DMS114 treated with DMSO at 0.1 percent for 48 hours (cell line): Measurements from ENCODE around the gene MUL1.

ENCODE experiments used
- DNase-seq: peaks from one replicate; lab custom pipeline; 2025; ENCODE audit not compliant: unreplicated experiment; lab: John Stamatoyannopoulos, UW

Gene MUL1

GRCh38 chr1:20486457-20487235 is 21.3 kb downstream of the MUL1 start:
- no peak for DNase-seq

GRCh38 chr1:20485527-20486456 is 22.2 kb downstream of the MUL1 start, which contains the start of gene CAMK2N1:
Gene CAMK2N1, minus strand, starts transcription at chr1:20486210. Its CDS starts 831 bp downstream, at chr1:20485379.
- DNase-seq: peak; percentile 6

- peak; percentile 47 for DNase-seq
Observed at GRCh38 chr1:20484519-20485462, 23.2 kb downstream of the MUL1 start.

- DNase-seq: peak; percentile 47
Observed at GRCh38 chr1:20483833-20484518, 24.0 kb downstream of the MUL1 start.

GRCh38 chr1:20483098-20483832 is 24.7 kb downstream of the MUL1 start:
- no peak for DNase-seq

GRCh38 chr1:20481643-20482498 is 26.1 kb downstream of the MUL1 start:
- no peak for DNase-seq

- no peak for DNase-seq
Observed at GRCh38 chr1:20480951-20481617, 26.9 kb downstream of the MUL1 start.

GRCh38 chr1:20480243-20480944 is 27.6 kb downstream of the MUL1 start:
- DNase-seq: no peak

- no peak for DNase-seq
Observed at GRCh38 chr1:20479840-20480239, 28.1 kb downstream of the MUL1 start.

GRCh38 chr1:20478057-20478635 is 29.8 kb downstream of the MUL1 start:
- no peak for DNase-seq

GRCh38 chr1:20477348-20478056 is 30.4 kb downstream of the MUL1 start:
- DNase-seq: no peak

GRCh38 chr1:20476265-20477038 is 31.5 kb downstream of the MUL1 start:
- DNase-seq: no peak

GRCh38 chr1:20474996-20475395 is 33.0 kb downstream of the MUL1 start:
- no peak for DNase-seq

- DNase-seq: no peak
Observed at GRCh38 chr1:20474333-20474975, 33.5 kb downstream of the MUL1 start.

GRCh38 chr1:20473894-20474293 is 34.1 kb downstream of the MUL1 start:
- DNase-seq: no peak
